HG03469 (cell line): Measurements from ENCODE around the gene MAPKAPK3.
"Not testable (repeated sequence)": the region's sequence is repeated elsewhere in the genome, so short reads cannot be mapped to it uniquely, and the experiment has no call there.

Experiments used
- ATAC-seq: cut with Tn5 transposase; IDR thresholded peaks from one replicate; pipeline ENCODE4 v1.9.1; 2021; ENCODE audit warnings: mild to moderate bottlenecking, moderate library complexity, moderate number of reproducible peaks; ENCODE audit not compliant: unreplicated experiment

The MAPKAPK3 gene

DNA sequence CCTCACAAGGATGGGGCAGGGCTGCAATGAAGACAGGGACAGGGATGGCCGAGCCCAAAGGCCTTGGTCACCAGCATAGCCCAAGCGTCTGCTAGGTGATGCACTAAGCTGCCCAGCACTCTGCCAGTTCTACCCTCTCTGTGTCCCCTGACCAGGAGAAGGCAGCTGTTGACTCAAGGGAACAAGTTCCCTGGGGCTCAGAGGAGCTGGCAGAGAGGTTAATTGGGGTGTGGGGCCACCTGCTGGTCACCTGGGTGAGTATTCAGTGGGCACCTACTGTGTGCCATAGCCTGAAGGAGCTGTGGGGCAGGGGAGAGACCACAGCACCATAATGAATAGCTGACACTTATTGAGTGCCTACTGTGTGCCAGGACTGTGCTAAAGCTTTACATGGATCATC lies 35.8 kb downstream of the MAPKAPK3 start:
- ATAC-seq, result no peak

DNA sequence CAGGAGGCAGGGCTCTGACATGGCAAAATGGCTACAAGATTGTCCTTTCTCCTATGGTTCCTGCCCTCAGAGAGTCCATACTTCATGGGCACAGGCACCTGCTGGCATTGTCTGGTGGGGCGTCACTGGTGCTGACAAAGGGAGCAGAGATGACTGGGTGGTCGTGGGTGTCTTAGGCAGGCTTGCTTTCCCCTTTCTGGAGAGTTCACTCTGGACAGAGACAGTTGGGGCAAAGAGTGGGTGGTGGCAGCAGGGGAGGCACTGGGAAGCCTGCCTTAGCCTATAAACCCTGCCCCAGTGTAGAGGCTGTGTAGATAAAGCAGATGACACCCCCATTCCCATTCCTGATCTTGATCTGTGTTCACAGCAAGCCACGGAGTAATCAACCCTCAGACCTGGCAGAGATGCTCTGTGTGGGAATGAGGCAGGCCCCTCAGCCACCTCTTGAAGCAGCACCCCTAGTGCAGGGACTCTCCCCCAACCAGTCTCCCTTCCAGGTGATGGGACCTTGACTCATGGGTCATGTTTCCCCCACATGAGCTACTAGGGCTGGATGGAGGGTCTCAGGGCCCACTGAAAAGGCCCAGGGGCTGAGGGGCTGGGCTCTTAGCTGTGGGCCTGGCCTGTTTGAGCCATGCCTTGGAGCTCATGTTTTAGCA lies 37.1 kb downstream of the MAPKAPK3 start:
- ATAC-seq, result no peak

GRCh38 chr3:50655009-50655830 lies 38.3 kb downstream of the MAPKAPK3 start:
- ATAC-seq, result no peak

- no peak for ATAC-seq
These were observed 39.7 kb downstream of the MAPKAPK3 start for GRCh38 chr3:50656417-50657195.

GRCh38 chr3:50657407-50657806 lies 40.5 kb downstream of the MAPKAPK3 start:
- ATAC-seq, result no peak

- no peak for ATAC-seq
These were observed 40.9 kb downstream of the MAPKAPK3 start for GRCh38 chr3:50657816-50658215.

GRCh38 chr3:50658416-50658815 lies 41.5 kb downstream of the MAPKAPK3 start:
- no peak for ATAC-seq

DNA sequence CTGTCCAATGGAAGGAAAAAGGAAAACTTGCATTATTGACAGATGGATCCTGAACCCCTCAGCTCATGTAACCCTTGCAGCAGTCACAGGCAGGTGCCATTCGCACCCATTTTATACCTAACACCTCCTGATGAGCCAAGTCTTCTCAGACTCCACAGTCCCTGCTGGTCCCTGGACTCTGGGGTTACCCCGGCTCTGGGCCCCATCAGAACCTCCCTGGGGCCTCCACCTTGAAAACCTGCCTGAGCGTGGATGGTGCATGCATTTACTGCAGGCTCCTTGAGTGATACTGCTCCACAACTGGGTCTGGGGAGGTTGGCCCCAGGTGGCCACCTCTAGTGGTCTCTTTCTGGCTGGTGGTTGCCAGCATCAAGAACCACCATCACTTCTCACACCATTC lies 41.9 kb downstream of the MAPKAPK3 start:
- ATAC-seq, result no peak

- ATAC-seq, result no peak
These were observed 43.4 kb downstream of the MAPKAPK3 start for GRCh38 chr3:50660386-50660785.

GRCh38 chr3:50661321-50661837 lies 44.4 kb downstream of the MAPKAPK3 start:
- ATAC-seq, result no peak

- no peak for ATAC-seq
These were observed 45.5 kb downstream of the MAPKAPK3 start for GRCh38 chr3:50662408-50662807.

DNA sequence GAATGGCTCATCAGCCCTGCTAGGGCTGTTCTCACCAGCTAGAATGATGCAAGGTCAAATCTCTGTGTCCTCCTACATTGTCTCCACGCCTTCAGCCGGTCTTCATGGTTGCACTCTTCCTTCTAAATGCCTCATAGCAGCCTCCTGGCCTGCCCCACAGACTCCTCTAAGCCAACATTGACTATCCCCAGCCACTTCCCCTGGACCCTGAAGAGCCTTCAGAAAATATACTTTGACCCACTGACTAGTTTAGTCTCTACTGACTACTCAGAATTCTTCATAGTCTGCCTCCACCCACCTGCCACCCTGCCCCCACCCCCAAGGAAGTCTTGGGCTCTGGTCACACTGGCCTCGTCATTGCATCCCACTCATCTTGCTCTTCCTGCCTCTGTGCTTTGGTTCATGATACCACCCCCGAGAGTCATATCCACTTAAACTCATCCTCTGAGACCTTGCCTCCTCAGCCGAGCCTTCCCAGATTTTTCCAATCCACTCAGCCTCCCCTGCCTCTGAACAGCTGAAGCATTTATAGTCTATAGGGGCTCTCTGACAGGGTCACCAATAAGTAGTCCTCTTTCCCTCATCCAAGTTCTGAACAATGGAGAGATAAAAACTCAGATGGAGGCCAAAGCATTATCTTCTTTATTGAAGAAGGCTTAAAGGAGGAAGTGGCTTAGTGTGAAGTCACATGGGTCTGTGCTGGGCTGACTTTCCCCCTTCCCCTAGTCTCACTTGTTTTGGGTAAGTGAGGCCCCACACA lies 48.3 kb downstream of the MAPKAPK3 start:
- ATAC-seq, result no peak

- not testable (repeated sequence) for ATAC-seq
These were observed 48.8 kb downstream of the MAPKAPK3 start for GRCh38 chr3:50665841-50666115.

GRCh38 chr3:50666837-50667236 lies 49.9 kb downstream of the MAPKAPK3 start:
- ATAC-seq, result no peak

DNA sequence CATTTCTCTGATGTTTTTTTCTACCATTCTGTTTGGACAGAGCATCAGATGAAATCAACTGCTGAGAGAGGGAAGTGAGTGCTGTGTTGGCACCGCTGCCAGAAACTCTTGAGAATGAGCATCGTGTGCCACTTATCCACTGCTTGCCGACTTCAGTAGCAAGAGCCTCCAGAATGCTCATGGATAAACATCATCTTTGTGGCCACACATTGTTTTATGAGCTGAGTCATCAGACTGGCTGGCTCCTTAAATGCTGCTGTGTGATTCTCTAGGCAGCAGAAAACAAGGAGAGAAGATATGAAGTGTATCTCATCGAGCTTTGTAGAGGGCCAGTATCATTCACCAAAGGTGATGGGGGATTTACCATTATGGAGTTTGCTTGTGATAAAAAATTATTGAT lies 54.4 kb downstream of the MAPKAPK3 start:
- ATAC-seq, result no peak

DNA sequence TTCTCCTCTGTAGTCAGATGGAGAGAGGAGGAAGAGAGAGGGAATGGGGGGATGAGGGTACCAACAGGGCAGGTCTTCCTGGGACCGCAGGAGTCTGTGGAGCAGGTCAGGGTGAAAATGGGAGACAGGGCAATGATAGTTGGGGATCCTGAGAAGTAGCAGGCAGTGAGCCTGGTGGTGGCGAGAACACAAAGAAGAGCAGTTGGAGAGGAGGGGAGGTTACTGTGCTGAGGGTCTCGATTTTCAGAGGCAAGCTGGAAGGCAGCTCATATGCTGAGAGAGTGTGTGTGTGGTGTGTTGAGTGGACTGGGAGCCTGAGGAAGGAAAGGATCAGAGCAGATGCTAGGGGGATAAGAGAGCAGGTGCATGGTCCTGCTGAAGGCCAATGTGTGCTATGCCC lies 55.7 kb downstream of the MAPKAPK3 start:
- ATAC-seq, result no peak

- ATAC-seq, result no peak
These were observed 57.0 kb downstream of the MAPKAPK3 start for GRCh38 chr3:50673931-50674330.

- no peak for ATAC-seq
These were observed 57.6 kb downstream of the MAPKAPK3 start, which contains the start of gene DOCK3 for GRCh38 chr3:50674349-50675178. TSS of gene DOCK3 (plus strand) at chr3:50674927. CDS start at chr3:50675264, 337 bp downstream.

DNA sequence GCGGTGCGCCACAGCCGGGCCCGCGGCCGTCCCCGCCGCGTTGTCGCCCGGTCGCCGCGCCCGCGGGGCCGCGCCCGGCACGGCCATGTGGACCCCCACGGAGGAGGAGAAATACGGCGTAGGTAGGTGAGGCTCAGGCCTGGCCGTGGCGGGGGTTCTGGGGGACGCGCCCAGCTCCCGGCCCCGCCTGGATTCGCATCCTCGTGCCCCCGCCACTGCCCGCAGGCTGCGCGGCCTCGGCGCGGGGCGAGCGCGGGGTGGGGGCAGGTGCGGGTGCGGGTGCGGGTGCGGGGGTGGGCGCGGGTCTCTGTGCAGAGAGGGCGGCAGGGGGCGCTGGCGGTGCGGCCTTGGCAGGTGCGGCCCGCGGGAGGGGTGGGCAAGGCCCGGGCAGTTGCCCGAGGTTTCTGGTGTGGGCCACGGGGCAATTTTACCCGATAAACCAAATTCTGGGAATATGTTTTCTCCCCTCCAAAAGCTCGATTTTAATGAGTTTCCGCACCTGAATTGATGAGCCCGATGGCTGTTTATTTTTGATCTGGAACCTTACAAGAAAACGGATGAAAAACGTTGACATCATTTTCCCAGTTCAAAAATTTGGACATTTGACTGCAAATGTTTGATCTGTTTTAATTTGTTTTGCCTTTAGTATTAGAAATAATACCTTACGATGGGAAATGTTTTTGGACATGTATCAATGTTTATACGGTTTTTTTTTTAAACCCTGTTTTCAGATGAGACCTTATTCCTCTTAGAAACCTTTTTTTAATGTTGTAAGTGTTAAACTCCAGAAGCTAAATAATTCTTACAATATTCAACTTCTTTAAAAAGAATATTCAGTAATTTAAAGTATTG lies 58.5 kb downstream of the MAPKAPK3 start:
- no peak for ATAC-seq
